GM12878 (cell line): ENCODE data around the gene TCF15. TPM values are rescaled to one million over a fixed set of nuclear protein-coding genes. Genes with fewer than 3 reads are reported as not detected.

Experiments used
- ATAC-seq: fragments of 200-7000 bp; cut with Tn5 transposase; 3 replicates; pipeline ENCODE4 v1.9.1; 2020; ENCODE audit warnings: mild to moderate bottlenecking, moderate library complexity
- BruUV-seq: library from RNA; stranded (reverse); fragments of 400-500 nt; replicated peaks from 2 replicates; lab custom pipeline; 2021; lab: Mats Ljungman, UMichigan
- CTCF ChIA-PET: fragments of 300-600 bp; sonication (Branson Sonifier 250); formaldehyde crosslinking; extraction: SDS; loops from one replicate; lab custom pipeline; 2021; ENCODE audit warnings: inconsistent platforms; lab: Yijun Ruan, JAX
- POLR2A ChIA-PET: fragments of 350-600 bp; formaldehyde crosslinking; extraction: SDS; loops from one replicate; lab custom pipeline; 2021; ENCODE audit warnings: inconsistent platforms; lab: Charles Lee
- RAD21 ChIA-PET: fragments of 300-600 bp; sonication (Branson Sonifier 250); formaldehyde crosslinking; loops from one replicate; lab custom pipeline; 2023; ENCODE audit warnings: antibody characterized with exemption; ENCODE audit not compliant: unreplicated experiment; lab: Charles Lee
- SMC1A ChIA-PET: fragments of 300-600 bp; sonication (Branson Sonifier 250); formaldehyde crosslinking; loops from one replicate; lab custom pipeline; 2023; ENCODE audit not compliant: unreplicated experiment, uncharacterized antibody; lab: Charles Lee
- DNase-seq: peaks from one replicate; pipeline ENCODE4 v3.0.0-alpha.2; 2011; ENCODE audit warnings: low read depth, low spot score
- FAIRE-seq: peaks from 3 replicates; lab custom pipeline; 2011; peaks lifted over from hg19 to GRCh38; lab: Jason Lieb, UNC
- H2AFZ ChIP-seq: 2 replicates; pipeline ENCODE4 v1.6.0; 2011; ENCODE audit warnings: low read depth, low read length, control low read depth; ENCODE audit not compliant: control insufficient read depth
- H3K27ac ChIP-seq: 2 replicates; pipeline ENCODE4 v1.5.1; 2011; ENCODE audit warnings: control low read depth; ENCODE audit not compliant: control insufficient read depth, insufficient read depth
- H3K27me3 ChIP-seq, 2 experiments: replicated peaks in 1 of 2; 2 replicates each; pipeline versions ENCODE4 v1.6.0 to v1.6.1; 2011; ENCODE audit warnings: low read length in 1 of 2; ENCODE audit not compliant: control insufficient read depth in 2 of 2, insufficient read depth in 2 of 2
- H3K36me3 ChIP-seq, 2 experiments: 2 replicates each; pipeline ENCODE4 v1.5.1; 2011; ENCODE audit warnings: low read length in 1 of 2; ENCODE audit not compliant: control insufficient read depth in 2 of 2, insufficient read depth in 2 of 2
- H3K4me1 ChIP-seq: 2 replicates; pipeline ENCODE4 v1.6.1; 2011; ENCODE audit warnings: mild to moderate bottlenecking, low read length, moderate library complexity, mixed read lengths; ENCODE audit not compliant: control insufficient read depth, insufficient read depth
- H3K4me2 ChIP-seq: 2 replicates; pipeline ENCODE4 v1.6.0; 2011; ENCODE audit warnings: control low read depth; ENCODE audit not compliant: control insufficient read depth, insufficient read depth
- H3K4me3 ChIP-seq: fragments of 200-600 bp; sonication (generic); 2 replicates; pipeline ENCODE4 v1.5.1; 2016
- H3K79me2 ChIP-seq: 2 replicates; pipeline ENCODE4 v1.6.0; 2011; ENCODE audit warnings: low read length; ENCODE audit not compliant: control insufficient read depth, insufficient read depth
- H3K9ac ChIP-seq: 2 replicates; pipeline ENCODE4 v1.8.0; 2011; ENCODE audit warnings: low read length, control low read depth, mixed read lengths; ENCODE audit not compliant: control insufficient read depth, insufficient read depth
- H3K9me3 ChIP-seq: replicated peaks from 3 replicates; pipeline ENCODE4 v1.5.1; 2011; ENCODE audit warnings: mild to moderate bottlenecking, low read length; ENCODE audit not compliant: control insufficient read depth, insufficient read depth
- H4K20me1 ChIP-seq: 2 replicates; pipeline ENCODE4 v1.6.0; 2011; ENCODE audit not compliant: control insufficient read depth, insufficient read depth
- ATF3 ChIP-seq: IDR thresholded peaks from 2 replicates; pipeline ENCODE4 v1.6.1; 2011; ENCODE audit warnings: low read depth, mild to moderate bottlenecking, low read length, moderate library complexity, borderline replicate concordance; ENCODE audit errors: extremely low read depth
- BCLAF1 ChIP-seq: fragments of 450-650 bp; IDR thresholded peaks from 2 replicates; pipeline ENCODE4 v1.6.1; 2017; ENCODE audit warnings: antibody characterized with exemption, mild to moderate bottlenecking, moderate library complexity
- E2F4 ChIP-seq: IDR thresholded peaks from 2 replicates; pipeline ENCODE4 v1.6.1; 2012; ENCODE audit warnings: low read depth, low read length, improper control_type of control experiment
- IKZF2 ChIP-seq, 2 experiments: fragments of 450-650 bp; IDR thresholded peaks; 2 replicates each; pipeline ENCODE4 v1.6.1; 2017; ENCODE audit warnings: mild to moderate bottlenecking in 2 of 2, moderate library complexity in 2 of 2
- NR2C2 ChIP-seq: IDR thresholded peaks from 2 replicates; pipeline ENCODE4 v1.6.1; 2011; ENCODE audit warnings: borderline replicate concordance, low read depth; ENCODE audit not compliant: control insufficient read depth, insufficient read length
- PAX5 ChIP-seq: IDR thresholded peaks from 2 replicates; pipeline ENCODE4 v1.6.1; 2011; ENCODE audit warnings: low read depth, low read length, borderline replicate concordance
- PBX3 ChIP-seq: IDR thresholded peaks from 2 replicates; pipeline ENCODE4 v1.6.1; 2011; ENCODE audit warnings: mild to moderate bottlenecking, low read depth, low read length, moderate library complexity; ENCODE audit not compliant: insufficient replicate concordance
- TCF3 ChIP-seq: IDR thresholded peaks from 2 replicates; pipeline ENCODE4 v1.6.1; 2012; ENCODE audit warnings: low read depth, mild to moderate bottlenecking, low read length, borderline replicate concordance; ENCODE audit not compliant: insufficient read depth
- ZNF207 ChIP-seq: fragments of 450-650 bp; IDR thresholded peaks from 2 replicates; pipeline ENCODE4 v1.6.1; 2014; ENCODE audit warnings: antibody characterized with exemption, mild to moderate bottlenecking, borderline replicate concordance
- ZNF24 ChIP-seq: fragments of 450-650 bp; IDR thresholded peaks from 2 replicates; pipeline ENCODE4 v1.6.1; 2017; ENCODE audit warnings: antibody characterized with exemption, mild to moderate bottlenecking
- WGBS: methylation state at CpG from one replicate; pipeline ENCODE4 v1.1.6; 2016; ENCODE audit warnings: low lambda C conversion rate; ENCODE audit not compliant: insufficient replicate concordance, insufficient coverage; ENCODE audit errors: missing lambda C conversion rate; 5-methylcytosine and 5-hydroxymethylcytosine counted together
- in situ Hi-C: fragments of 300-500 bp; cut with MboI; formaldehyde crosslinking; loops from 9 replicates; pipeline ENCODE4 v1.14.3; 2018; ENCODE audit warnings: mixed read lengths
- intact Hi-C: fragments of 100-400 bp; cut with micrococcal nuclease; formaldehyde crosslinking; loops from one replicate; pipeline ENCODE4 v1.14.2; 2022; ENCODE audit not compliant: unreplicated experiment
- polyA plus RNA-seq, 11 experiments: library from polyadenylated mRNA; depleted of rRNA in 4 of 11; unstranded in 6 of 11; stranded (reverse) in 5 of 11; fragments of >200 nt; fragmentation: Nextera tagmentation in 4 of 11; fragmentation: Illumina TruSeq in 1 of 11; extraction: Ambion mirVana in 4 of 11; extraction: Trizol in 1 of 11; gene quantifications; 1 replicate in 1 of 11; 2 replicates in 10 of 11; pipeline versions ENCODE4 v1.2.1 to v1.2.3, GENCODE V29; 2011 to 2016; ENCODE audit warnings: inconsistent platforms in 2 of 11, missing spikeins in 2 of 11, low read depth in 1 of 11
- total RNA-seq, 4 experiments: library from RNA; depleted of rRNA in 3 of 4; stranded (reverse); fragments of >200 nt in 3 of 4; fragmentation: Illumina TruSeq in 1 of 4; extraction: Trizol in 1 of 4; gene quantifications; 2 replicates each; pipeline versions ENCODE4 v1.2.1 to v1.2.3, GENCODE V29; 2013 to 2021

TCF15 gene
- total and polyA plus RNA-seq, 10 of the 15 experiments (the other 5 are each of a cell fraction or from before 2014, with no cell fraction given), result 0.08 TPM; not detected in 9

GRCh38 chr20:608970-609369 lies 1.1 kb downstream of the TCF15 start:
- Histone ChIP-seq H3K4me2 (no peak overlapping the region), H3K79me2 (no peaks in the 10 kb centered on the region), H3K4me3 (no peak overlapping the region), H2AFZ (no peak overlapping the region), H3K4me1 (no peaks in the 10 kb centered on the region; the same call in 1 of the 2 replicates), H3K9me3 (no peaks in the 10 kb centered on the region), H4K20me1 (no peaks in the 10 kb centered on the region), H3K27ac (no peak overlapping the region), H3K27me3 (peaks cover 14 to 26% of the 10 kb centered on the region in 2 experiments), H3K9ac (no peak overlapping the region), H3K36me3 (no peaks in the 10 kb centered on the region)
- WGBS, result 48% methylated on average over 8 of the region's 8 CpGs
- FAIRE-seq (no peak), DNase-seq (no peak), ATAC-seq (no peak)
- intact Hi-C loops (no loop called here), in situ Hi-C loops (no loop called here)
- no TSS peak for BruUV-seq
- no peak for TF ChIP-seq PBX3
- TF ChIP-seq ZNF24, result no peak
- no peak for TF ChIP-seq TCF3
- ChIA-PET SMC1A (no interaction called here), RAD21 (no interaction called here), POLR2A (no interaction called here), CTCF (interaction anchor here (1.2 kb wide), 1 partner anchor 9 kb away, joined by 3 read pairs; no protein-coding TSS in a partner anchor)

- ChIA-PET CTCF (interaction anchor here (0.6 to 1.4 kb wide), 3 partner anchors 11 to 60 kb away, joined by 3 read pairs; no protein-coding TSS in a partner anchor), RAD21 (no interaction called here), SMC1A (interaction anchor here (1.0 kb wide), 1 partner anchor 18 kb away, joined by 3 read pairs; no protein-coding TSS in a partner anchor), POLR2A (no interaction called here)
- H3K36me3 ChIP-seq, result no peaks in the 10 kb centered on the region
- BruUV-seq, result no TSS peak
- FAIRE-seq (no peak), DNase-seq (no peak), ATAC-seq (no peak)
- H3K9me3 ChIP-seq, result no peaks in the 10 kb centered on the region
- H3K4me1 ChIP-seq, result no peaks in the 10 kb centered on the region; the same call in 1 of the 2 replicates
- in situ Hi-C loops, result no loop called here
- H3K79me2 ChIP-seq, result no peaks in the 10 kb centered on the region
- no peak overlapping the region for H3K27ac ChIP-seq
- no peaks in the 10 kb centered on the region for H4K20me1 ChIP-seq
- H3K27me3 ChIP-seq, result peaks cover 11 to 19% of the 10 kb centered on the region in 2 experiments
- intact Hi-C loops, result no loop called here
- WGBS, result 22% methylated on average over 6 of the region's 6 CpGs
- H3K4me2 ChIP-seq, result no peak overlapping the region
- H3K4me3 ChIP-seq, result no peak overlapping the region
- H3K9ac ChIP-seq, result no peak overlapping the region
- H2AFZ ChIP-seq, result no peak overlapping the region
- no peak for TF ChIP-seq IKZF2 (IDR thresholded peaks at IDR 0.05)
- TF ChIP-seq NR2C2, result no peak
- TF ChIP-seq ATF3, result no peak
- TF ChIP-seq BCLAF1, result no peak
- no peak for TF ChIP-seq E2F4
- no peak for TF ChIP-seq ZNF207
- TF ChIP-seq PAX5, result no peak
Measured at GRCh38 chr20:607476-607875, 2.6 kb downstream of the TCF15 start.
